Measurements from ENCODE around the gene DVL3. TPM values are rescaled to one million over a fixed set of nuclear protein-coding genes. Genes with fewer than 3 reads are reported as not detected.

DVL3 gene
- total and polyA plus RNA-seq, 4 donors, result 8.6 to 26.3 (median 17.4) TPM

DNA sequence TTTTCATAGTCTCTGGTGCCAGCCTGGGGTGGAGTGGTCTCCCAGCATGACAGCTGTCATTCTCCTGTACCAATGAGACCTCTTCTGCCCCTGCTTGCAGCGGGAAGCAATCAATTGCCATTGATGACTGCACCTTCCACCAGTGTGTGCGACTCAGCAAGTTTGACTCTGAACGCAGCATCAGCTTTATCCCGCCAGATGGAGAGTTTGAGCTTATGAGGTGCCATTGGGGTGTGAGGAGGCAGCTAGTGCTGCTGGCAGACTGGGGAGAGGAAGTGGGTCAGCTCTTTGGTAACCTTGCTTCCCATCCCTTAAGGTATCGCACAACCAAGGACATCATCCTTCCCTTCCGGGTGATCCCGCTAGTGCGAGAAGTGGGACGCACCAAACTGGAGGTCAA is 26.4 kb downstream of the DVL3 start:
- Histone ChIP-seq H3K27ac (ENCODE audit: low read depth in 1 of 2, low read length in 2 of 2) (no peak overlapping the region), H3K4me3 (ENCODE audit: low read depth in 1 of 3, low read length in 3 of 3) (no peak overlapping the region), H3K9me3 (ENCODE audit: control insufficient read depth in 4 of 4, low read length in 3 of 4) (no peaks in the 10 kb centered on the region), H3K9ac (ENCODE audit: low read depth in 1 of 2, low read length in 2 of 2) (no peak overlapping the region), H3K36me3 (ENCODE audit: control insufficient read depth in 4 of 4, insufficient read depth in 3 of 4, low read depth in 1 of 4, low read length in 3 of 4) (peaks cover 20 to 70% (median 46%) of the 10 kb centered on the region in 4 donors), H3K27me3 (ENCODE audit: control insufficient read depth in 4 of 4, insufficient read depth in 4 of 4, low read length in 3 of 4) (no peaks in the 10 kb centered on the region), H3K4me1 (ENCODE audit: control insufficient read depth in 4 of 4, insufficient read depth in 4 of 4, low read length in 3 of 4) (peaks cover 5 to 21% (median 15%) of the 10 kb centered on the region in 4 donors)
- WGBS, result 95% methylated on average over 9 of the region's 9 CpGs
- no peak for TF ChIP-seq YY1 (IDR thresholded peaks at IDR 0.05)
- TF ChIP-seq, protein P1, sequence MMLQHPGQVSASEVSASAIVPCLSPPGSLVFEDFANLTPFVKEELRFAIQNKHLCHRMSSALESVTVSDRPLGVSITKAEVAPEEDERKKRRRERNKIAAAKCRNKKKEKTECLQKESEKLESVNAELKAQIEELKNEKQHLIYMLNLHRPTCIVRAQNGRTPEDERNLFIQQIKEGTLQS (IDR thresholded peaks at IDR 0.05), result no peak
- no peak for TF ChIP-seq TAF1 (conservative IDR thresholded peaks at IDR 0.05)
- TF ChIP-seq, protein P2, sequence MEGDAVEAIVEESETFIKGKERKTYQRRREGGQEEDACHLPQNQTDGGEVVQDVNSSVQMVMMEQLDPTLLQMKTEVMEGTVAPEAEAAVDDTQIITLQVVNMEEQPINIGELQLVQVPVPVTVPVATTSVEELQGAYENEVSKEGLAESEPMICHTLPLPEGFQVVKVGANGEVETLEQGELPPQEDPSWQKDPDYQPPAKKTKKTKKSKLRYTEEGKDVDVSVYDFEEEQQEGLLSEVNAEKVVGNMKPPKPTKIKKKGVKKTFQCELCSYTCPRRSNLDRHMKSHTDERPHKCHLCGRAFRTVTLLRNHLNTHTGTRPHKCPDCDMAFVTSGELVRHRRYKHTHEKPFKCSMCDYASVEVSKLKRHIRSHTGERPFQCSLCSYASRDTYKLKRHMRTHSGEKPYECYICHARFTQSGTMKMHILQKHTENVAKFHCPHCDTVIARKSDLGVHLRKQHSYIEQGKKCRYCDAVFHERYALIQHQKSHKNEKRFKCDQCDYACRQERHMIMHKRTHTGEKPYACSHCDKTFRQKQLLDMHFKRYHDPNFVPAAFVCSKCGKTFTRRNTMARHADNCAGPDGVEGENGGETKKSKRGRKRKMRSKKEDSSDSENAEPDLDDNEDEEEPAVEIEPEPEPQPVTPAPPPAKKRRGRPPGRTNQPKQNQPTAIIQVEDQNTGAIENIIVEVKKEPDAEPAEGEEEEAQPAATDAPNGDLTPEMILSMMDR (IDR thresholded peaks at IDR 0.05; ENCODE audit: low read depth, low read length, missing input control), result no peak
- TF ChIP-seq, protein P3, sequence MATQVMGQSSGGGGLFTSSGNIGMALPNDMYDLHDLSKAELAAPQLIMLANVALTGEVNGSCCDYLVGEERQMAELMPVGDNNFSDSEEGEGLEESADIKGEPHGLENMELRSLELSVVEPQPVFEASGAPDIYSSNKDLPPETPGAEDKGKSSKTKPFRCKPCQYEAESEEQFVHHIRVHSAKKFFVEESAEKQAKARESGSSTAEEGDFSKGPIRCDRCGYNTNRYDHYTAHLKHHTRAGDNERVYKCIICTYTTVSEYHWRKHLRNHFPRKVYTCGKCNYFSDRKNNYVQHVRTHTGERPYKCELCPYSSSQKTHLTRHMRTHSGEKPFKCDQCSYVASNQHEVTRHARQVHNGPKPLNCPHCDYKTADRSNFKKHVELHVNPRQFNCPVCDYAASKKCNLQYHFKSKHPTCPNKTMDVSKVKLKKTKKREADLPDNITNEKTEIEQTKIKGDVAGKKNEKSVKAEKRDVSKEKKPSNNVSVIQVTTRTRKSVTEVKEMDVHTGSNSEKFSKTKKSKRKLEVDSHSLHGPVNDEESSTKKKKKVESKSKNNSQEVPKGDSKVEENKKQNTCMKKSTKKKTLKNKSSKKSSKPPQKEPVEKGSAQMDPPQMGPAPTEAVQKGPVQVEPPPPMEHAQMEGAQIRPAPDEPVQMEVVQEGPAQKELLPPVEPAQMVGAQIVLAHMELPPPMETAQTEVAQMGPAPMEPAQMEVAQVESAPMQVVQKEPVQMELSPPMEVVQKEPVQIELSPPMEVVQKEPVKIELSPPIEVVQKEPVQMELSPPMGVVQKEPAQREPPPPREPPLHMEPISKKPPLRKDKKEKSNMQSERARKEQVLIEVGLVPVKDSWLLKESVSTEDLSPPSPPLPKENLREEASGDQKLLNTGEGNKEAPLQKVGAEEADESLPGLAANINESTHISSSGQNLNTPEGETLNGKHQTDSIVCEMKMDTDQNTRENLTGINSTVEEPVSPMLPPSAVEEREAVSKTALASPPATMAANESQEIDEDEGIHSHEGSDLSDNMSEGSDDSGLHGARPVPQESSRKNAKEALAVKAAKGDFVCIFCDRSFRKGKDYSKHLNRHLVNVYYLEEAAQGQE (IDR thresholded peaks at IDR 0.05), result no peak
- no peak for TF ChIP-seq FOXA1 (IDR thresholded peaks at IDR 0.05)
- DNase-seq (ENCODE audit: low spot score), result no peak

DNA sequence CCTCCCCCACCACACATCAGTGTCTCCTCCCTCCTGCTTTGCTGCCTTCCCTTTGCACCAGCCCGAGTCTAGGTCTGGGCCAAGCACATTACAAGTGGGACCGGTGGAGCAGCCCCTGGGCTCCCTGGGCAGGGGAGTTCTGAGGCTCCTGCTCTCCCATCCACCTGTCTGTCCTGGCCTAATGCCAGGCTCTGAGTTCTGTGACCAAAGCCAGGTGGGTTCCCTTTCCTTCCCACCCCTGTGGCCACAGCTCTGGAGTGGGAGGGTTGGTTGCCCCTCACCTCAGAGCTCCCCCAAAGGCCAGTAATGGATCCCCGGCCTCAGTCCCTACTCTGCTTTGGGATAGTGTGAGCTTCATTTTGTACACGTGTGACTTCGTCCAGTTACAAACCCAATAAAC is 28.5 kb downstream of the DVL3 start:
- no peak for DNase-seq (ENCODE audit: low spot score)
- TF ChIP-seq HNF4A (conservative IDR thresholded peaks at IDR 0.05), result no peak
- TF ChIP-seq EGR1 (IDR thresholded peaks at IDR 0.05; ENCODE audit: low read depth in 2 of 2), result no peak
- TF ChIP-seq, protein P4, sequence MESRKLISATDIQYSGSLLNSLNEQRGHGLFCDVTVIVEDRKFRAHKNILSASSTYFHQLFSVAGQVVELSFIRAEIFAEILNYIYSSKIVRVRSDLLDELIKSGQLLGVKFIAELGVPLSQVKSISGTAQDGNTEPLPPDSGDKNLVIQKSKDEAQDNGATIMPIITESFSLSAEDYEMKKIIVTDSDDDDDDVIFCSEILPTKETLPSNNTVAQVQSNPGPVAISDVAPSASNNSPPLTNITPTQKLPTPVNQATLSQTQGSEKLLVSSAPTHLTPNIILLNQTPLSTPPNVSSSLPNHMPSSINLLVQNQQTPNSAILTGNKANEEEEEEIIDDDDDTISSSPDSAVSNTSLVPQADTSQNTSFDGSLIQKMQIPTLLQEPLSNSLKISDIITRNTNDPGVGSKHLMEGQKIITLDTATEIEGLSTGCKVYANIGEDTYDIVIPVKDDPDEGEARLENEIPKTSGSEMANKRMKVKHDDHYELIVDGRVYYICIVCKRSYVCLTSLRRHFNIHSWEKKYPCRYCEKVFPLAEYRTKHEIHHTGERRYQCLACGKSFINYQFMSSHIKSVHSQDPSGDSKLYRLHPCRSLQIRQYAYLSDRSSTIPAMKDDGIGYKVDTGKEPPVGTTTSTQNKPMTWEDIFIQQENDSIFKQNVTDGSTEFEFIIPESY (IDR thresholded peaks at IDR 0.05), result no peak
- TF ChIP-seq, protein P5, sequence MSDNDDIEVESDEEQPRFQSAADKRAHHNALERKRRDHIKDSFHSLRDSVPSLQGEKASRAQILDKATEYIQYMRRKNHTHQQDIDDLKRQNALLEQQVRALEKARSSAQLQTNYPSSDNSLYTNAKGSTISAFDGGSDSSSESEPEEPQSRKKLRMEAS (IDR thresholded peaks at IDR 0.05), result no peak
- no peak for TF ChIP-seq GABPA (IDR thresholded peaks at IDR 0.05 in 1 of 2, conservative IDR thresholded peaks at IDR 0.05 in 1 of 2)
- no peak for TF ChIP-seq HNF4G (IDR thresholded peaks at IDR 0.05)
- TF ChIP-seq, protein P3 (IDR thresholded peaks at IDR 0.05), result no peak
- no peak for TF ChIP-seq YY1 (IDR thresholded peaks at IDR 0.05)
- Histone ChIP-seq H3K27ac (ENCODE audit: low read depth in 1 of 2, low read length in 2 of 2) (no peak overlapping the region), H3K9me3 (ENCODE audit: control insufficient read depth in 4 of 4, low read length in 3 of 4) (no peaks in the 10 kb centered on the region), H3K4me1 (ENCODE audit: control insufficient read depth in 4 of 4, insufficient read depth in 4 of 4, low read length in 3 of 4) (peaks cover 2 to 25% (median 21%) of the 10 kb centered on the region in 4 donors), H3K4me3 (ENCODE audit: low read depth in 1 of 3, low read length in 3 of 3) (no peak overlapping the region), H3K9ac (ENCODE audit: low read depth in 1 of 2, low read length in 2 of 2) (no peak overlapping the region), H3K27me3 (ENCODE audit: control insufficient read depth in 4 of 4, insufficient read depth in 4 of 4, low read length in 3 of 4) (no peaks in the 10 kb centered on the region), H3K36me3 (ENCODE audit: control insufficient read depth in 4 of 4, insufficient read depth in 3 of 4, low read depth in 1 of 4, low read length in 3 of 4) (peaks cover 21 to 64% (median 50%) of the 10 kb centered on the region in 4 donors)
- 90% methylated on average over 5 of the region's 5 CpGs for WGBS
